ENCODE results near the gene CYP46A1. TPM values are rescaled to one million over a fixed set of nuclear protein-coding genes. Genes with fewer than 3 reads are reported as not detected.

Gene CYP46A1
- polyA plus RNA-seq, 2 donors, result 0.16 to 0.20 TPM

- H3K4me3 ChIP-seq (ENCODE audit: low read depth in 1 of 2, low read length in 2 of 2), result no peak overlapping the region
- 80 to 86% methylated on average over 10 of the region's 10 CpGs for WGBS, 2 donors
- no peaks in the 10 kb centered on the region for H3K36me3 ChIP-seq (ENCODE audit: control insufficient read depth in 2 of 2, insufficient read depth in 2 of 2, low read length in 1 of 2)
- H3K27ac ChIP-seq (ENCODE audit: low read depth in 2 of 2, low read length in 1 of 2), result no peak overlapping the region
- H3K27me3 ChIP-seq (ENCODE audit: control insufficient read depth in 1 of 2, insufficient read depth in 2 of 2, low read length in 2 of 2), result no peaks in the 10 kb centered on the region
- H3K9me3 ChIP-seq (ENCODE audit: control insufficient read depth in 2 of 2, insufficient read depth in 1 of 2, low read depth in 1 of 2, low read length in 1 of 2), result no peaks in the 10 kb centered on the region
- no peaks in the 10 kb centered on the region for H3K4me1 ChIP-seq (ENCODE audit: control insufficient read depth in 2 of 2, insufficient read depth in 2 of 2, low read length in 1 of 2)
Measured at GRCh38 chr14:99716091-99716849, 32.2 kb downstream of the CYP46A1 start.

- 93% methylated on average over 14 of the region's 14 CpGs for WGBS, 2 donors
- Histone ChIP-seq H3K27me3 (ENCODE audit: control insufficient read depth in 1 of 2, insufficient read depth in 2 of 2, low read length in 2 of 2) (no peaks in the 10 kb centered on the region), H3K4me1 (ENCODE audit: control insufficient read depth in 2 of 2, insufficient read depth in 2 of 2, low read length in 1 of 2) (no peaks in the 10 kb centered on the region), H3K36me3 (ENCODE audit: control insufficient read depth in 2 of 2, insufficient read depth in 2 of 2, low read length in 1 of 2) (no peaks in the 10 kb centered on the region), H3K4me3 (ENCODE audit: low read depth in 1 of 2, low read length in 2 of 2) (no peak overlapping the region), H3K27ac (ENCODE audit: low read depth in 2 of 2, low read length in 1 of 2) (no peak overlapping the region), H3K9me3 (ENCODE audit: control insufficient read depth in 2 of 2, insufficient read depth in 1 of 2, low read depth in 1 of 2, low read length in 1 of 2) (no peaks in the 10 kb centered on the region)
Measured at GRCh38 chr14:99716850-99717681, 33.0 kb downstream of the CYP46A1 start.

- 81 to 86% methylated on average over 5 of the region's 5 CpGs for WGBS, 2 donors
- H3K36me3 ChIP-seq (ENCODE audit: control insufficient read depth in 2 of 2, insufficient read depth in 2 of 2, low read length in 1 of 2), result no peaks in the 10 kb centered on the region
- no peak overlapping the region for H3K27ac ChIP-seq (ENCODE audit: low read depth in 2 of 2, low read length in 1 of 2)
- H3K9me3 ChIP-seq (ENCODE audit: control insufficient read depth in 2 of 2, insufficient read depth in 1 of 2, low read depth in 1 of 2, low read length in 1 of 2), result no peaks in the 10 kb centered on the region
- no peaks in the 10 kb centered on the region for H3K4me1 ChIP-seq (ENCODE audit: control insufficient read depth in 2 of 2, insufficient read depth in 2 of 2, low read length in 1 of 2)
- H3K4me3 ChIP-seq (ENCODE audit: low read depth in 1 of 2, low read length in 2 of 2), result no peak overlapping the region
- no peaks in the 10 kb centered on the region for H3K27me3 ChIP-seq (ENCODE audit: control insufficient read depth in 1 of 2, insufficient read depth in 2 of 2, low read length in 2 of 2)
Measured at GRCh38 chr14:99717682-99718013, 33.5 kb downstream of the CYP46A1 start.

- WGBS, 2 donors, result 70 to 81% methylated on average over 14 of the region's 14 CpGs
- no peaks in the 10 kb centered on the region for H3K27me3 ChIP-seq (ENCODE audit: control insufficient read depth in 1 of 2, insufficient read depth in 2 of 2, low read length in 2 of 2)
- no peak overlapping the region for H3K27ac ChIP-seq (ENCODE audit: low read depth in 2 of 2, low read length in 1 of 2)
- no peaks in the 10 kb centered on the region for H3K4me1 ChIP-seq (ENCODE audit: control insufficient read depth in 2 of 2, insufficient read depth in 2 of 2, low read length in 1 of 2)
- no peaks in the 10 kb centered on the region for H3K36me3 ChIP-seq (ENCODE audit: control insufficient read depth in 2 of 2, insufficient read depth in 2 of 2, low read length in 1 of 2)
- no peaks in the 10 kb centered on the region for H3K9me3 ChIP-seq (ENCODE audit: control insufficient read depth in 2 of 2, insufficient read depth in 1 of 2, low read depth in 1 of 2, low read length in 1 of 2)
- no peak overlapping the region for H3K4me3 ChIP-seq (ENCODE audit: low read depth in 1 of 2, low read length in 2 of 2)
Measured at GRCh38 chr14:99718031-99718810, 34.1 kb downstream of the CYP46A1 start.

GRCh38 chr14:99718811-99719192 lies 34.7 kb downstream of the CYP46A1 start:
- no peak overlapping the region for H3K4me3 ChIP-seq (ENCODE audit: low read depth in 1 of 2, low read length in 2 of 2)
- WGBS, 2 donors, result 81 to 85% methylated on average over 5 of the region's 5 CpGs
- no peaks in the 10 kb centered on the region for H3K9me3 ChIP-seq (ENCODE audit: control insufficient read depth in 2 of 2, insufficient read depth in 1 of 2, low read depth in 1 of 2, low read length in 1 of 2)
- no peak overlapping the region for H3K27ac ChIP-seq (ENCODE audit: low read depth in 2 of 2, low read length in 1 of 2)
- no peaks in the 10 kb centered on the region for H3K4me1 ChIP-seq (ENCODE audit: control insufficient read depth in 2 of 2, insufficient read depth in 2 of 2, low read length in 1 of 2)
- no peaks in the 10 kb centered on the region for H3K27me3 ChIP-seq (ENCODE audit: control insufficient read depth in 1 of 2, insufficient read depth in 2 of 2, low read length in 2 of 2)
- H3K36me3 ChIP-seq (ENCODE audit: control insufficient read depth in 2 of 2, insufficient read depth in 2 of 2, low read length in 1 of 2), result no peaks in the 10 kb centered on the region

GRCh38 chr14:99720941-99721791 lies 37.1 kb downstream of the CYP46A1 start:
- Histone ChIP-seq H3K36me3 (ENCODE audit: control insufficient read depth in 2 of 2, insufficient read depth in 2 of 2, low read length in 1 of 2) (no peaks in the 10 kb centered on the region), H3K9me3 (ENCODE audit: control insufficient read depth in 2 of 2, insufficient read depth in 1 of 2, low read depth in 1 of 2, low read length in 1 of 2) (no peaks in the 10 kb centered on the region), H3K4me3 (ENCODE audit: low read depth in 1 of 2, low read length in 2 of 2) (no peak overlapping the region), H3K27me3 (ENCODE audit: control insufficient read depth in 1 of 2, insufficient read depth in 2 of 2, low read length in 2 of 2) (no peaks in the 10 kb centered on the region), H3K4me1 (ENCODE audit: control insufficient read depth in 2 of 2, insufficient read depth in 2 of 2, low read length in 1 of 2) (no peaks in the 10 kb centered on the region), H3K27ac (ENCODE audit: low read depth in 2 of 2, low read length in 1 of 2) (no peak overlapping the region)
- 92 to 93% methylated on average over 18 of the region's 18 CpGs for WGBS, 2 donors

- H3K9me3 ChIP-seq (ENCODE audit: control insufficient read depth in 2 of 2, insufficient read depth in 1 of 2, low read depth in 1 of 2, low read length in 1 of 2), result no peaks in the 10 kb centered on the region
- no peaks in the 10 kb centered on the region for H3K36me3 ChIP-seq (ENCODE audit: control insufficient read depth in 2 of 2, insufficient read depth in 2 of 2, low read length in 1 of 2)
- H3K27ac ChIP-seq (ENCODE audit: low read depth in 2 of 2, low read length in 1 of 2), result no peak overlapping the region
- WGBS, 2 donors, result 78 to 80% methylated on average over 12 of the region's 12 CpGs
- H3K27me3 ChIP-seq (ENCODE audit: control insufficient read depth in 1 of 2, insufficient read depth in 2 of 2, low read length in 2 of 2), result no peaks in the 10 kb centered on the region
- no peaks in the 10 kb centered on the region for H3K4me1 ChIP-seq (ENCODE audit: control insufficient read depth in 2 of 2, insufficient read depth in 2 of 2, low read length in 1 of 2)
- no peak overlapping the region for H3K4me3 ChIP-seq (ENCODE audit: low read depth in 1 of 2, low read length in 2 of 2)
Measured at GRCh38 chr14:99721792-99722516, 37.9 kb downstream of the CYP46A1 start.

GRCh38 chr14:99722741-99723140 lies 38.6 kb downstream of the CYP46A1 start:
- Histone ChIP-seq H3K27ac (ENCODE audit: low read depth in 2 of 2, low read length in 1 of 2) (no peak overlapping the region), H3K9me3 (ENCODE audit: control insufficient read depth in 2 of 2, insufficient read depth in 1 of 2, low read depth in 1 of 2, low read length in 1 of 2) (no peaks in the 10 kb centered on the region), H3K36me3 (ENCODE audit: control insufficient read depth in 2 of 2, insufficient read depth in 2 of 2, low read length in 1 of 2) (no peaks in the 10 kb centered on the region), H3K27me3 (ENCODE audit: control insufficient read depth in 1 of 2, insufficient read depth in 2 of 2, low read length in 2 of 2) (no peaks in the 10 kb centered on the region), H3K4me1 (ENCODE audit: control insufficient read depth in 2 of 2, insufficient read depth in 2 of 2, low read length in 1 of 2) (no peaks in the 10 kb centered on the region), H3K4me3 (ENCODE audit: low read depth in 1 of 2, low read length in 2 of 2) (no peak overlapping the region)
- 87 to 90% methylated on average over 9 of the region's 9 CpGs for WGBS, 2 donors

Measured in esophagus (tissue), 2 donors.